Putamen (tissue), 1 donor: ENCODE measurements around the gene GATA3.

Experiments
- DNase-seq: peaks from one replicate; pipeline ENCODE4 v3.0.0-alpha.2; 2016; ENCODE audit warnings: low spot score

Gene GATA3

GRCh38 chr10:8037941-8038894 is 16.3 kb upstream of the GATA3 start:
- no peak for DNase-seq

GRCh38 chr10:8039321-8039881 is 15.1 kb upstream of the GATA3 start:
- DNase-seq = no peak

- no peak for DNase-seq
These were observed 13.8 kb upstream of the GATA3 start for GRCh38 chr10:8040651-8041050.

- DNase-seq = no peak
These were observed 13.1 kb upstream of the GATA3 start for GRCh38 chr10:8041284-8041991.

- DNase-seq = no peak
These were observed 12.3 kb upstream of the GATA3 start for GRCh38 chr10:8041992-8042720.

- no peak for DNase-seq
These were observed 11.5 kb upstream of the GATA3 start for GRCh38 chr10:8042721-8043568.

GRCh38 chr10:8043569-8044306 is 10.8 kb upstream of the GATA3 start:
- DNase-seq = no peak

GRCh38 chr10:8044331-8044907 is 10.1 kb upstream of the GATA3 start:
- no peak for DNase-seq

GRCh38 chr10:8044908-8045725 is 9.4 kb upstream of the GATA3 start:
- no peak for DNase-seq

- no peak for DNase-seq
These were observed 8.6 kb upstream of the GATA3 start for GRCh38 chr10:8045726-8046494.

GRCh38 chr10:8047452-8048280 is 6.8 kb upstream of the GATA3 start:
- DNase-seq = no peak

- DNase-seq = no peak
These were observed 6.0 kb upstream of the GATA3 start for GRCh38 chr10:8048281-8049008.

- no peak for DNase-seq
These were observed 5.2 kb upstream of the GATA3 start for GRCh38 chr10:8049045-8049864.

- DNase-seq = no peak
These were observed 4.5 kb upstream of the GATA3 start for GRCh38 chr10:8049865-8050555.

- DNase-seq = no peak
These were observed 3.9 kb upstream of the GATA3 start for GRCh38 chr10:8050556-8051108.
